GM23248 (cell line): ENCODE measurements around the gene ATF5.

Experiments
- EZH2 ChIP-seq: fragments of 200-600 bp; sonication (generic); IDR thresholded peaks from 2 replicates; pipeline ENCODE4 v1.6.1; 2018; ENCODE audit warnings: antibody characterized with exemption, mild to moderate bottlenecking; ENCODE audit not compliant: insufficient read depth, poor library complexity, severe bottlenecking
- EZH2phosphoT487 ChIP-seq: fragments of 200-600 bp; sonication (generic); IDR thresholded peaks from 2 replicates; pipeline ENCODE4 v1.6.1; 2018; ENCODE audit warnings: antibody characterized with exemption, moderate library complexity, mild to moderate bottlenecking, low read depth; ENCODE audit not compliant: insufficient read depth

DNA sequence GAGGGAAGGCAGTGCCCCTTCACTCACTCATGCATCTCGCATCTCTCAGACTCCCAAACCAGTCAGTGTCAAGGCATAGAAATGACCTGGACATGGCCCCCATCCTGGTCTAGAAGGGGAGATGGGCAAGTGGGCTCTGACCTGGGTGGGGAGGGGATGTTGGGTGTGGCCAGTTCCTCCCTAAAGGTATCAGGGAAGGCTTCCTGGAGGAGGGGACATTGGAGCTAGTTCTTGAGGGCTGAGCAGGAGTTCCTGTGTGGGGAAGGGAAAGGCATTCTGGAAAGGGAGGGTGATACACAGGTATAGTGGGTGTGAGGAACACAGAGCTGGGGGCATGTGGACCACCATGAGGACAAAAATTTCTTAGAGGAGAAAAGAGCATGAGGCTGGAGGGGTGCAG is 36.3 kb upstream of the ATF5 start:
- TF ChIP-seq EZH2: no peak
- no peak for TF ChIP-seq EZH2phosphoT487
